HepG2 (cell line): Measurements from ENCODE around the gene LYPD6B. TPM values are rescaled to one million over a fixed set of nuclear protein-coding genes. Genes with fewer than 3 reads are reported as not detected.

Experiments used
- ATAC-seq: fragments of 200-7000 bp; cut with Tn5 transposase; 3 replicates; pipeline ENCODE4 v1.9.1; 2020; ENCODE audit warnings: mild to moderate bottlenecking, moderate library complexity
- BruUV-seq: library from RNA; stranded (reverse); fragments of 400-500 nt; replicated peaks from 2 replicates; lab custom pipeline; 2021; lab: Mats Ljungman, UMichigan
- CTCF ChIA-PET: fragments of 300-600 bp; formaldehyde crosslinking; extraction: SDS; loops from one replicate; lab custom pipeline; 2021; ENCODE audit warnings: low total read pairs, inconsistent platforms, low intra/inter-chr PET ratio; lab: Yijun Ruan, JAX
- POLR2A ChIA-PET: fragments of 350-600 bp; sonication (Branson Sonifier 250); formaldehyde crosslinking; loops from one replicate; lab custom pipeline; 2020; ENCODE audit warnings: antibody characterized with exemption, inconsistent platforms; lab: Yijun Ruan, JAX
- DNase-seq: peaks from one replicate; pipeline ENCODE4 v3.0.0-alpha.2; 2015; ENCODE audit warnings: low spot score
- FAIRE-seq: peaks from 3 replicates; lab custom pipeline; 2011; peaks lifted over from hg19 to GRCh38; lab: Jason Lieb, UNC
- H2AFZ ChIP-seq: one replicate; pipeline ENCODE4 v1.6.1; 2011; ENCODE audit warnings: low read length, inconsistent platforms
- H3K27ac ChIP-seq: fragments of 300-600 bp; 3 replicates; pipeline ENCODE4 v1.8.0; 2011; ENCODE audit warnings: mixed run types, mild to moderate bottlenecking, mixed read lengths, low read length, inconsistent platforms; ENCODE audit not compliant: insufficient read depth; ENCODE audit errors: extremely low read length
- H3K27me3 ChIP-seq, 2 experiments: fragments of 200-600 bp in 1 of 2; 2 replicates in 1 of 2; 3 replicates in 1 of 2; pipeline versions ENCODE4 v1.6.0 to v1.8.0; 2011; ENCODE audit warnings: low read length in 2 of 2, mild to moderate bottlenecking in 2 of 2, moderate library complexity in 2 of 2, inconsistent platforms in 1 of 2; ENCODE audit not compliant: insufficient read depth in 2 of 2, control insufficient read depth in 1 of 2
- H3K36me3 ChIP-seq, 2 experiments: fragments of 200-600 bp in 1 of 2; replicated peaks in 1 of 2; 2 replicates in 1 of 2; 3 replicates in 1 of 2; pipeline versions ENCODE4 v1.5.1 to v1.8.0; 2011; ENCODE audit warnings: low read length in 2 of 2, inconsistent platforms in 1 of 2; ENCODE audit not compliant: insufficient read depth in 2 of 2, control insufficient read depth in 1 of 2
- H3K4me1 ChIP-seq: 2 replicates; pipeline ENCODE4 v1.5.1; 2012; ENCODE audit warnings: low read length, inconsistent platforms; ENCODE audit not compliant: insufficient read depth
- H3K4me2 ChIP-seq: 2 replicates; pipeline ENCODE4 v1.6.0; 2011; ENCODE audit warnings: low read depth, low read length, inconsistent platforms
- H3K4me3 ChIP-seq, 3 experiments: fragments of 200-600 bp in 1 of 3; sonication (generic), shearing (Covaris generic) in 1 of 3; replicated peaks in 1 of 3; 2 replicates each; pipeline ENCODE4 v1.5.1; 2011 to 2016; ENCODE audit warnings: low read length in 3 of 3, inconsistent platforms in 2 of 3, low read depth in 2 of 3, mild to moderate bottlenecking in 2 of 3, control low read depth in 1 of 3, mixed read lengths in 1 of 3; ENCODE audit not compliant: insufficient read depth in 1 of 3
- H3K79me2 ChIP-seq: one replicate; pipeline ENCODE4 v1.6.1; 2011; ENCODE audit warnings: low read length, inconsistent platforms; ENCODE audit not compliant: insufficient read depth
- H3K9ac ChIP-seq: 2 replicates; pipeline ENCODE4 v1.6.0; 2011; ENCODE audit warnings: mild to moderate bottlenecking, low read depth, low read length, inconsistent platforms; ENCODE audit not compliant: insufficient read depth
- H3K9me3 ChIP-seq: 2 replicates; pipeline ENCODE4 v1.5.1; 2012; ENCODE audit warnings: mild to moderate bottlenecking, low read length
- H4K20me1 ChIP-seq: 2 replicates; pipeline ENCODE4 v1.6.0; 2011; ENCODE audit warnings: inconsistent platforms, mild to moderate bottlenecking, low read length, moderate library complexity; ENCODE audit not compliant: insufficient read depth
- HNRNPLL ChIP-seq: fragments of 200-400 bp; formaldehyde crosslinking; IDR thresholded peaks from 2 replicates; pipeline ENCODE4 v1.6.1; 2017; ENCODE audit warnings: mild to moderate bottlenecking, low read depth, low read length; ENCODE audit not compliant: poor library complexity, severe bottlenecking
- HNRNPUL1 ChIP-seq: fragments of 200-400 bp; formaldehyde crosslinking; IDR thresholded peaks from 2 replicates; pipeline ENCODE4 v1.6.1; 2017; ENCODE audit warnings: low read depth, mild to moderate bottlenecking, low read length, moderate library complexity
- PHF5A ChIP-seq: IDR thresholded peaks from one replicate; pipeline ENCODE4 v1.6.1; 2018; ENCODE audit warnings: low read depth, missing genetic modification reagents; ENCODE audit not compliant: unreplicated experiment
- POLR2A ChIP-seq, 2 experiments: IDR thresholded peaks; 2 replicates each; pipeline ENCODE4 v1.6.1; 2011; ENCODE audit warnings: low read depth in 2 of 2, low read length in 2 of 2, mild to moderate bottlenecking in 1 of 2, moderate library complexity in 1 of 2; ENCODE audit not compliant: insufficient read depth in 1 of 2
- SIX4 ChIP-seq: sonication (generic); formaldehyde crosslinking; IDR thresholded peaks from 2 replicates; pipeline ENCODE4 v1.4.0; 2020; ENCODE audit warnings: missing genetic modification reagents
- SMAD1 ChIP-seq: sonication (generic); formaldehyde crosslinking; IDR thresholded peaks from 2 replicates; pipeline ENCODE4 v1.4.0; 2020; ENCODE audit warnings: missing genetic modification reagents, low read depth, mild to moderate bottlenecking, borderline replicate concordance
- ZNF713 ChIP-seq: sonication (generic); formaldehyde crosslinking; IDR thresholded peaks from 2 replicates; pipeline ENCODE4 v1.4.0; 2020; ENCODE audit warnings: mild to moderate bottlenecking, missing genetic modification reagents
- ZNF788 ChIP-seq: sonication (generic); formaldehyde crosslinking; IDR thresholded peaks from 2 replicates; pipeline ENCODE4 v1.5.0; 2020; ENCODE audit warnings: mild to moderate bottlenecking, missing genetic modification reagents, borderline replicate concordance
- WGBS: methylation state at CpG from one replicate; pipeline ENCODE4 v1.1.6; 2017; ENCODE audit warnings: low lambda C conversion rate; 5-methylcytosine and 5-hydroxymethylcytosine counted together
- in situ Hi-C: cut with HindIII; loops from 2 replicates; pipeline ENCODE4 v1.10.0; 2017; ENCODE audit warnings: low pct_unique_long_range_greater_than_20kb; ENCODE audit not compliant: extremely low pct_ligation_motif_present
- intact Hi-C: fragments of 100-400 bp; cut with micrococcal nuclease; formaldehyde crosslinking; loops from one replicate; pipeline ENCODE4 v1.10.0; 2022; ENCODE audit not compliant: unreplicated experiment
- polyA plus RNA-seq, 8 experiments: library from polyadenylated mRNA; depleted of rRNA in 3 of 8; stranded (reverse) in 7 of 8; unstranded in 1 of 8; fragments of >200 nt; fragmentation: Illumina TruSeq in 4 of 8; extraction: Trizol in 4 of 8; gene quantifications; 2 replicates each; pipeline versions ENCODE4 v1.2.1 to v1.2.3, GENCODE V29; 2011 to 2016; ENCODE audit warnings: low read depth in 4 of 8, missing spikeins in 1 of 8, mixed read lengths in 1 of 8; ENCODE audit not compliant: insufficient read depth in 1 of 8
- total RNA-seq, 5 experiments: library from RNA; depleted of rRNA; stranded (reverse); fragments of >200 nt; fragmentation: Illumina TruSeq; extraction: Trizol; gene quantifications; 2 replicates each; pipeline ENCODE4 v1.2.3, GENCODE V29; 2016; ENCODE audit warnings: low read depth in 1 of 5
- TF ChIP-seq, protein P1 (sequence below): sonication (generic); formaldehyde crosslinking; IDR thresholded peaks from 2 replicates; pipeline ENCODE4 v1.8.0; 2022; ENCODE audit warnings: mild to moderate bottlenecking, missing genetic modification reagents, moderate library complexity
- TF ChIP-seq, protein P2 (sequence below): IDR thresholded peaks from 2 replicates; pipeline ENCODE4 v1.6.1; 2012; ENCODE audit warnings: low read depth, low read length, improper control_type of control experiment

Gene LYPD6B
- total and polyA plus RNA-seq, 2 of the 13 experiments (the other 11 are each of a cell fraction or from before 2014, with no cell fraction given), result not detected

DNA sequence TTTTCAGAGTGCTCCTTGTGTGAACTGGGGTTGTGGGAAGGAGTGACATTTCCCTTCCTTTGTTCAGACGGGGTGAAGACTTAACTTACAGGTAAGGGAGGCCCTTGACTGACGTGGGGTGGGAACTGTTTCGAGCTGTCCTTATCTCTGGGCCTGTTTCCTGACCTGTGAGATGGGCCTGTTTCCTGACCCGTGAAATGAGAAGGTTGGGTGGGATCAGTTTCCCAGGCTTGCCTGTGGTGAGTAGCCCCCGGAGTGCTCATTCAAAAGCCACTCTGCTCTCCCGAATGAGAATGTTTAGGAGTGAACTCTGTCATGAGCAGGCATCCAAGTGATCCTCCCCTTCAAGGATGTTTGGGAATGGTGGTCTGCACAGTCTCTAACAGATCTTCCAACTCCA, 4.1 kb upstream of the LYPD6B start:
- H3K79me2 ChIP-seq, result no peaks in the 10 kb centered on the region
- no TSS peak for BruUV-seq
- H3K4me2 ChIP-seq, result no peak overlapping the region
- POLR2A ChIA-PET, result no interaction called here
- no peaks in the 10 kb centered on the region for H3K9me3 ChIP-seq
- in situ Hi-C loops (no loop called here), intact Hi-C loops (no loop called here)
- no peaks in the 10 kb centered on the region for H4K20me1 ChIP-seq
- H3K9ac ChIP-seq, result no peak overlapping the region
- WGBS, result 9% methylated on average over 4 of the region's 6 CpGs
- H3K4me3 ChIP-seq, result no peak overlapping the region
- H2AFZ ChIP-seq, result no peak overlapping the region
- CTCF ChIA-PET, result no interaction called here
- TF ChIP-seq, protein P1, sequence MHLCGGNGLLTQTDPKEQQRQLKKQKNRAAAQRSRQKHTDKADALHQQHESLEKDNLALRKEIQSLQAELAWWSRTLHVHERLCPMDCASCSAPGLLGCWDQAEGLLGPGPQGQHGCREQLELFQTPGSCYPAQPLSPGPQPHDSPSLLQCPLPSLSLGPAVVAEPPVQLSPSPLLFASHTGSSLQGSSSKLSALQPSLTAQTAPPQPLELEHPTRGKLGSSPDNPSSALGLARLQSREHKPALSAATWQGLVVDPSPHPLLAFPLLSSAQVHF (CRISPR knock-in tag), result no peak
- no peak for TF ChIP-seq HNRNPLL
- no peak for TF ChIP-seq POLR2A (IDR thresholded peaks at IDR 0.05; ENCODE audit: insufficient read depth in 1 of 2, low read depth in 2 of 2, low read length in 2 of 2)
- no peak for TF ChIP-seq ZNF788
- TF ChIP-seq, protein P2, sequence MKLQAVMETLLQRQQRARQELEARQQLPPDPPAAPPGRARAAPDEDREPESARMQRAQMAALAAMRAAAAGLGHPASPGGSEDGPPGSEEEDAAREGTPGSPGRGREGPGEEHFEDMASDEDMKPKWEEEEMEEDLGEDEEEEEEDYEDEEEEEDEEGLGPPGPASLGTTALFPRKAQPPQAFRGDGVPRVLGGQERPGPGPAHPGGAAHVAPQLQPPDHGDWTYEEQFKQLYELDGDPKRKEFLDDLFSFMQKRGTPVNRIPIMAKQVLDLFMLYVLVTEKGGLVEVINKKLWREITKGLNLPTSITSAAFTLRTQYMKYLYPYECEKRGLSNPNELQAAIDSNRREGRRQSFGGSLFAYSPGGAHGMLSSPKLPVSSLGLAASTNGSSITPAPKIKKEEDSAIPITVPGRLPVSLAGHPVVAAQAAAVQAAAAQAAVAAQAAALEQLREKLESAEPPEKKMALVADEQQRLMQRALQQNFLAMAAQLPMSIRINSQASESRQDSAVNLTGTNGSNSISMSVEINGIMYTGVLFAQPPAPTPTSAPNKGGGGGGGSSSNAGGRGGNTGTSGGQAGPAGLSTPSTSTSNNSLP, result no peak
- no peak for TF ChIP-seq ZNF713 (CRISPR knock-in tag)
- TF ChIP-seq PHF5A, result no peak
- TF ChIP-seq SIX4, result no peak
- TF ChIP-seq HNRNPUL1, result no peak
- TF ChIP-seq SMAD1 (CRISPR knock-in tag), result no peak
- peaks cover 11% of the 10 kb centered on the region; the same call in 1 of the 2 replicates for H3K4me1 ChIP-seq
- H3K27ac ChIP-seq, result no peak overlapping the region
- DNase-seq, result no peak
- no peak for ATAC-seq
- no peak for FAIRE-seq
- peaks cover 1 to 41% of the 10 kb centered on the region in 2 experiments; a peak in 4 of 5 replicates for H3K27me3 ChIP-seq
- no peaks in the 10 kb centered on the region for H3K36me3 ChIP-seq
